B cell (primary cell): ENCODE data around the gene ATOH1.

Source experiments
- CTCF ChIP-seq: fragments of 200-600 bp; IDR thresholded peaks from one replicate; pipeline ENCODE4 v1.8.0; 2022; ENCODE audit warnings: antibody characterized with exemption, mild to moderate bottlenecking
- EZH2 ChIP-seq: IDR thresholded peaks from 2 replicates; pipeline ENCODE4 v1.6.1; 2012; ENCODE audit warnings: borderline replicate concordance, low read depth, mild to moderate bottlenecking, moderate library complexity, low read length; ENCODE audit not compliant: insufficient read depth, poor library complexity, severe bottlenecking

- no peak for TF ChIP-seq CTCF
- no peak for TF ChIP-seq EZH2
Measured at GRCh38 chr4:93810340-93810992, 18.1 kb upstream of the ATOH1 start.
